Esophagus squamous epithelium (tissue), 4 donors: Measurements from ENCODE around the gene LGALS8.

ENCODE experiments used
- CTCF ChIP-seq, 6 experiments: fragments of 450-650 bp in 4 of 6; fragments of 200-600 bp in 2 of 6; sonication (generic) in 2 of 6; IDR thresholded peaks; one replicate each; pipeline ENCODE4 v1.5.1; 2016 to 2019; ENCODE audit warnings: antibody characterized with exemption in 6 of 6, mild to moderate bottlenecking in 4 of 6, moderate library complexity in 4 of 6
- POLR2A ChIP-seq, 4 donors: fragments of 450-650 bp; IDR thresholded peaks; one replicate each; pipeline ENCODE4 v1.6.1; 2017; ENCODE audit warnings: antibody characterized with exemption in 4 of 4, mild to moderate bottlenecking in 4 of 4, moderate library complexity in 3 of 4

- TF ChIP-seq CTCF (IDR thresholded peaks at IDR 0.05): no peak
- no peak for TF ChIP-seq POLR2A (IDR thresholded peaks at IDR 0.05)
These were observed 57.7 kb downstream of the LGALS8 start for GRCh38 chr1:236581528-236581927.
